HG02623 (cell line): Measurements from ENCODE around the gene ZNF14.
"Not testable (repeated sequence)": the region's sequence is repeated elsewhere in the genome, so short reads cannot be mapped to it uniquely, and the experiment has no call there.

ENCODE experiments used
- ATAC-seq: cut with Tn5 transposase; IDR thresholded peaks from one replicate; pipeline ENCODE4 v1.9.1; 2021; ENCODE audit warnings: moderate library complexity; ENCODE audit not compliant: unreplicated experiment

ZNF14 gene

DNA sequence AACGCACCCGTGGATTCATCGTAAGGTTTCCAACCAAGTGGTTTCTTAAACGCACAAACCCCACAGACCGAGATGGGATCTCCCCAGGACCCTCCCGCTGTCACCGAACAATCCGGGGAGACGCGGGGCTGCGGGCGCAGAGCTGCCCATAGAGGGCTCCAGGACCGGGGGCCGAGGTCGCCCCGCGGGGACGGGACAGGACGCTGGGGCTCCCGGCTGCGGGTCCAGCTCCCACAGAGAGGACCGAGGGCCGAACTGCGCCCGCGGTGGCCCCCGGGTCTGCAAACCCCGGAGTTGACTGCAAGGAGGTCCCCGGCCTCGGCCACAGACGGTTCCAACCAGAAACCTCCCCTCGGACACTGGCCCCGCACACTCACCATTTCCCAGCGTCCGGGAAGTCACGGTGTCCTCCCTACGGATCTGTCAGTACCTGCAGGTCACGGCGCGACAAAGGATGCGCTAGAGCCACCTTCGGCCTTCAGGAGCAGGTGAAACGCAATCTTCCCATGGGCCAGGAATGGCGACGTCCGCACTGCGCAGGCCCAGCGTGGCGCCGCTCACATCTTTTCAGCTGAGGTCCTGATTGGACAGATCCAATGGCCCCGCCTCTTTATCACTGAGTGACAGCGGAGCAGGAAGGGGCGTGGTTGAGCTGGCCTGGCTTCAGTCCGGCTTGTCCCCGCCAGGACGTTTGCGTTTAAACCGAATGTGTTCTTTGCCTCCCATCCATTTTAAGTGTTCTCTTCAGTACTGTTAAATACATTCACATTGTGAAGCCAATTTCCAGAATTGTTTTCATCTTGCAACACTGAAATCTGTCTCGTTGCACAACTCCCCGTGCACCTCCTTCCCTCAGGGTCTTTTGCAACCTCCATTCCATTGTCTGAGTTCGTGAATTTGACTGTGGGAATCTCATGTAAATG, at the start of gene ZNF14:
Gene ZNF14 (minus strand): TSS at position 534 of the 923 bp plus-strand sequence. CDS start 154 bp downstream, at position 380.
- ATAC-seq: peak; percentile 99

DNA sequence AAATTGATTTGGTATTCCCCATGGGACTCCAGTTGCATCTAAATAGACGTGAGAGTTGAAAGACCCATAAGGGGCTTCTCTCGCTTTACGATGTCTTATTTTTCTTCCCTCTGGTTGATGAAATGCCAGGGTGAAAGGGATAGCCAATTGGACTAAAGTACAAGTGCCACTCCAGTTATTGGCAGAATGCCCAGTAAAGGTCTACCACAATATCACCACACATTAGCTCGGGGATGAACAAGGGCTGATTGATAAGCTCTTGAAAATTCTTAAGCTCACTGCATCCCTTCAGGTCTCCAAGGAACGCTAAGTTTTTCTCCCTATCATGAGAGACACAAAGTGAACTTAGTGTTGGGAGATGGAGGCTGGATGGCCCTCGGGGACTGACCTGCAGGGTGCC, 48.9 kb upstream of the ZNF14 start:
- not testable (repeated sequence) for ATAC-seq

DNA sequence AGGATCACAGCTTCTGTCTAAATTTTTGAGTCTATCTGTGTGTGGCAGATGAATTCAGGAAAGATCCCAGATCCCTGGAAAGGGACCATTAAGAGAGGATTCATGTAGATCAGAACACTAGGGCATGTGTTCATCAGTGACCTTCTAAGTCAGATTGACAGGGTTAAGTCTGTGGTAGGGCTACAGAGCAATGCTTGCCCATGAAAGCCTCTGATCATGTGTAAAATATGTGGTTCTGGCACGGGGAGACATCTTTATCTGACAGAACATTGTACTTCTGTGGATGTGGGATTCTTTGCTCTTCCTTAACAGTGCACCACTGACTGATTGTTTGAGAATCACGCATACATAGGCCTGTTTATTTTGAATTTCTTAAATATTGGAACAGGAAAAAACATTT, 45.8 kb upstream of the ZNF14 start:
- ATAC-seq: no peak

DNA sequence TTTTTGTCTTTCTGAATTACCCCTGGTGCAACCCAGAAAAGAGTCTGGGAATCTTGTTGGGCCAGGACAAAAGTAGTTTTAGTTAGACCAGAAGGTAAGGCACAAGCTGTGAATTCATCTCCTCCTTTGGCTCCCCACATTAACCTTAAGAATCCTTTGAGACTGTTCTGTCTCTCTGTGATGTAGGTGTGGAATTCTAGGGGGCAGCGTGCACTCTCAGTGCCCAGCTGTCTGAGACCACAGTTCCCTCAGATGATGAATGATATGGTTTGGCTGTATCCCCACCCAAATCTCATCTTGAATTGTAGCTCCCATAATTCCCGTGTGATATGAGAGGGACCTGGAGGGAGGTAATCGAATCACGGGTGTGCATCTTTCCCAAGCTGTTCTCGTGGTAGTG, 44.8 kb upstream of the ZNF14 start:
- ATAC-seq: no peak

DNA sequence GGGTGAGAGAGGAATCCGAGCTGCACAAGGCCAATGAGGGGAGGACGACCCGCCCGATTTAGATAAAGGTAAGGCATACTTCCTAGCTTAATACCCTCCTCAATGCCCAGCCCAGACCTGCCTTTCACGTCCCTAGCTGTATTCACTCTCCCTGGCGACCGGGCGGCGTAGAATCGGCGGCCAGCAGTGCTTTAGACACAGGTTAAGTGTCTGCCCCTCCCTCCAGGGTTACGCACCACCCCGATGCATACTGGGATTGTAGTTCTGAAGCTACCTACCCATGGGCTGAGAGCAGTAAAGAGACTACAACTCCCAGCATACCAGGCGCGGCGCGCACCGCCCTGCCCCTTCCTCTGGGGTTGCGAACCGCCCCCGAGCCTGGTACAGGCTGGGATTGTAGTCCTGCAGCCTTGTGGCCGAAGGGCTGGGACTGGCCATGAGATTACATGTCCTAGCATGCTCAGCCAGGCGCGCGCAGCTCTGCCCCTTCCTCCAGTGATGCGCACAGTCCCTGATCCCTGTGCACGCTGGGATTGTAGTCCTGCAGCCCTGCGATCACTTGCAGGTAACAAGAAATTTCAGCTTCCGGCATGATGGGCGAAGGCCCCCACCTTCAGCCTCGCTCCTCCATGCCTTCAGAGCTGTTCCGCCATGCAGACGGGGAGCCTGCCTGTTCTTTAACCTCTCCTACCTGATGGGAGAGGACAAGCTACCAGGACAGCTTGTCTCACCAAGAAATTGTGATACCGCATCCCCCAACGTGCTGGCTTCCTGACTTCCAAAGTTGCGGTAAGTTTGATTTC, 43.5 kb upstream of the ZNF14 start:
- peak; percentile 96 for ATAC-seq

DNA sequence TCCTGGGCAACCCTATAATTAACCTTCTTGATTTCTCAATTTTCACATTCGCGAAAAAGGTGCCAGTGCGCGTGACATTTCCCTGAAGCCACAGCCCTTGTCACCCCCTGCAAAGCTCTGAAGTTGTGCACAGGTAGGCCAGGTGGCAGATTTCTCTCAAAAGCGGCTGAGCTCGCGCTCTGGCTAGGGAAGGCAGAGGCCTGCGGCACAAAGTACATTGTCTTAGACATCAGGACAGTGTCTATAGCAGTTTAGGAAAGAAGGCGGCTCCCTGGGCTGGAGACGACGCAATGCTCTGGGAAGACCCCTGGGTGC, 42.9 kb upstream of the ZNF14 start:
- peak; percentile 4 for ATAC-seq

DNA sequence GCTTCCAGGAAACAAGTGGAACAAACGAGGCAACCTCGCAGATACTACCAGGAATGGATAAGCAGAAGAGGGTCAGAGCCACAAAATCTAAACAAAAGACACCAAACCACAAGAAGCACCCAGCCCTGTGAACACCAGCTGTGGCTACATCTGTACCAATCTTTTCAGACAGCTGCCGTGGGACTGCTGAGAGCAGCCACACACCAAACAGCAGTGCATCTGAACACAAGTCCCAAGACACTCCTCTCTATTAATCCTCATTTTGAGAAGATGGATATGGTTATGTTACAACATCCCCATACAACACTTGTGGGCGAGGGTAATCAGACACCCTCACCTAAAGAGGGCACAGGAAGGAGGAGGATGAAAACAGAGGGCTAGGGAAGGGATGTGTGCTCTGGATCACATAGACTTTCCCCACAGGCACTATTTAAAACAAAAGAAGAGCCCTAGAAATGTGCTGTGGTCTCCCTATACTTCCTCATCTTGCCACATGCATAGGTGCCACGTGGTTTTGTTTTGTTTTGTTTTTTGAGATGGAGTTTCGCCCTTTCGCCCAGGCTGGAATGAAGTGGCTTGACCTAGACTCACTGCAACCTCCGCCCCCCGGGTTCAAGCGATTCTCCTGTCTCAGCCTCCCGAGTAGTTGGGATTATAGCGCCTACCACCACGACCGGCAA, 41.6 kb upstream of the ZNF14 start:
- no peak for ATAC-seq

DNA sequence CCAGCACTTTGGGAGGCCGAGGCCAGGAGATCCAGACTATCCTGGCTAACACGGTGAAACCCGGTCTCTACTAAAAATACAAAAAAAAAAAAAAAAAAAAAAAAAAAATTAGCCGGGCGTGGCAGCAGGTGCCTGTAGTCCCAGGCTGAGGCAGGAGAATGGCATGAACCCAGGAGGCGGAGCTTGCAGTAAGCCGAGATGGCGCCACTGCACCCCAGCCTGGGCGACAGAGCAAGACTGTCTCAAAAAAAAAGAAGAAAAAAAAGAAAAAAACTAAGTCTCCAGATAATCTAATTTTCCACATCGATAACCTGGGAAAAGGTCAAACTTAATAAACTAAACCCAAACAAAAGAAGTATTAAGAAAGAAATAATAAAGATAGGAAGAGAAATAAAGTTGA, 39.1 kb upstream of the ZNF14 start:
- ATAC-seq: not testable (repeated sequence)

DNA sequence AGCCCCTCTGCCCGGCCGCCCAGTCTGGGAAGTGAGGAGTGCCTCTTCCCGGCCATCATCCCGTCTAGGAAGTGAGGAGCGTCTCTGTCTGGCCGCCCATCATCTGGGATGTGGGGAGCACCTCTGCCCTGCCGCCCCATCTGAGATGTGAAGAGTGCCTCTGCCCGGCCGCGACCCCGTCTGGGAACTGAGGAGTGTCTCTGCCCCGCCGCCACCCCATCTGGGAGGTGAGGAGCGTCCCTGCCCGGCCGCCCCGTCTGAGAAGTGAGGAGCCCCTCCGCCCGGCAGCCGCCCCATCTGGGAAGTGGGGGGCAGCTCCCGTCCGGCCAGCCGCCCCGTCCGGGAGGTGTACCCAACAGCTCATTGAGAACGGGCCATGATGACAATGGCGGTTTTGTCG, 37.1 kb upstream of the ZNF14 start:
- ATAC-seq: not testable (repeated sequence)

DNA sequence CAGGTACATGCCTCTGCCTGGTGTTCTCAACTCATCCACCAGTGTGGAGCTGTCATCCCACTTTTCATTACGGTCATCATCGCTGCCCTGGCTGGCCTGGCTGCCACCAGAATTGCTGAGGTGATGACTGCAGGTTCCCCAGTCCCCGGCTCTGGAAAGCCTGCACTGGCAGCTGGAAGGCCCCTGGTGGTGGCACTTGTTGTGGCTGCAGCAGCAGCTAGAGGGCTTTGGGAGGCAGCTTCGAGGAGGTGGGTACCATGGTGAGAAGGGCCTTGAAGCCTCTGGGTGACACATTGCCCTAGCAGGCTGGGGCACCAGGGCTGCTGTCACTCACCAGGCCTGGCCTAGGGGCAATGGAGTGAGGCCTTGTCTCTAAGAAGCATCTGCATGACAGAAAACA, 25.3 kb upstream of the ZNF14 start:
- no peak for ATAC-seq

DNA sequence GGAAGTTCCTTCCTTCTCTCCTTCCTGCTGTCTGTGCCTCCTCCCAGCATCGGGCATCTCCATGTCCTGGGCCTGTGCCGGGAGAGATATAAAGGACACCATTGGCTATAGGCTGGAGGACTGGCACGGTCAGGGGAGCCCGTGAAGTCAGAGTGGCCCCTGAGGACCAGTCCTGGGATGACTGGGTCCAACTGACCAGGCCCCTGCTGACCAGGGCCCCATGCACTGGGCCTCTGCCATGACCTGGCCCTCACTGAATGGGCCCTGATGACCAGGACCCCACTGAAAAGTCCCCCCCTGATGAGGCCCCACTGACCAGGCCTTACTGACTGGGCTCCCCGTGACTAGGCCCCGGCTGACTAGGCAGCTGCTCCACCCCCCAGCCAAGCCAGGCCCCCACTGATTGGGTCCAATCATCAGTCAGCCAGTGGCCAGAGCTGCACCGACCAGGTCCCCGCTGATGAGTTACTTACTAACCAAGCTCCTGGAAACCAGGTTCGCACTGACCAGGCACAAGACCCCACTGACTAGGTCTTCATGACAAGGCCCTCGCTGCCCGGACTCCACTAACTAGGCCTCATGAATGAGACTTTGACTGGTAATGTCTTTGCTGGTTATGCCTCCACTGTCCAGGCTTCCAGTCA, 20.0 kb upstream of the ZNF14 start:
- ATAC-seq: no peak

DNA sequence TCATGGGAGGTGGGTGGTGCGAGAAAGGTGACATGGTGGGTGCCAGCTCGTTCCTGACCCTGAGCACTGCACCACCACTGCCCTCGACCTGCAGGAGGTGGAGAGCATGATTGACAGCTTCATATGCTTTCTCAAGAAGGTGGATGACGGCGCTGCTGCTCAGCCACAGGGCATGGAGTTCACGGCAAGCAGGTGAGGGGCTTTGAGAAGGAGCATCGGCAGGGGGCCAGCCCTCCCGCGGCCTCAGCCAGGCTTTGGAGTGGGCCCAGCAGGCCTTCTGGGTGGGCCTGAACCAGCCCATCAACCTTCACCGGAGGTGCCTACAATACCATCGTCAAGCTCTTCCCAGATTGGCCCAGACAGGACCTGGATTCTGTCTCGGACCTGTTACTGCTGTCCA, 18.9 kb upstream of the ZNF14 start:
- ATAC-seq: no peak

DNA sequence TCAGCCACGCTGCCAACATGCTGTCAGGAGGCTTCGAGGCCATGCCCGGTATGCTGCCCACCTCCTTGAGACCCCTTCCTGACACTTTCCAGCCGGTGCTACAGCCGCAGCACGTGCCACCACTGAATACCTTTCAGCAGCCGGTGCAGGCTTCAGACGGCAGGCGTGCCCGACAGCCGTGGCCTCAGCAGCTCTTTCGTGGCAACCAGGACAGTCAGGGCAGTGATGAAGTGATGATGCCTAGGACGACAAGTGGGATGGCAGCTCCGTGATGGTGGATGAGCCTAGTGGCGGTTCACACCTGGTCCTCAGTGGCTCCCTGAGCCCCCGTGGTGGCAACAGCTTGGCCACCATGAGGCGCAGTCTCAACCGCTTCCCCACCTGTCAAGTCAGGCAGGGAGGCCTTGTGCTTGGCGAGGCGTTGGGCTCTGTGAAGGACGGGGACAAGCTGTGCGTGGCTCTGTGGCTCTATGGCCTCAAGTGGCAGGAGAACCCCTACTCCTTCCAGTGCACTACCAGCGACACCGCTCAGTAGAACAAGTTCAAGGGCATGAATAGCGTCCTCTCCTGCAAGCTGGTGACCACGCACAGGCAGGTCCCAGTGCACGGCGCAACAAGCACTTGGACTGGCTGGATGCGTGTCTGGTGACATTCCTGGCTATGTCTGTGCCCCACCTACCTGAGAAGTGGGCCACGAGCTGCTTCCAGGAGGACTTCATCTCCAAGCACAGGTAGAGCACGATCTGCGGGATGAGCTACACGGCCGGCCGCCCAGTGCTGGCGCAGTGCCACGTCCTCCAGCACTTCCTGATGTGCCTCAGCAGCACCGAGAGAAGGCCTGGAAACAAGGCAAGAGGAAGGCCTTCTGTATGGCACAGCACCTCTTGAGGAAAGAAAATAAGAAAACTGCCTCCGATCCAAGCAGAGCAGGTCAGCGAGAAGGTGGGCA, 18.2 kb upstream of the ZNF14 start:
- no peak for ATAC-seq

DNA sequence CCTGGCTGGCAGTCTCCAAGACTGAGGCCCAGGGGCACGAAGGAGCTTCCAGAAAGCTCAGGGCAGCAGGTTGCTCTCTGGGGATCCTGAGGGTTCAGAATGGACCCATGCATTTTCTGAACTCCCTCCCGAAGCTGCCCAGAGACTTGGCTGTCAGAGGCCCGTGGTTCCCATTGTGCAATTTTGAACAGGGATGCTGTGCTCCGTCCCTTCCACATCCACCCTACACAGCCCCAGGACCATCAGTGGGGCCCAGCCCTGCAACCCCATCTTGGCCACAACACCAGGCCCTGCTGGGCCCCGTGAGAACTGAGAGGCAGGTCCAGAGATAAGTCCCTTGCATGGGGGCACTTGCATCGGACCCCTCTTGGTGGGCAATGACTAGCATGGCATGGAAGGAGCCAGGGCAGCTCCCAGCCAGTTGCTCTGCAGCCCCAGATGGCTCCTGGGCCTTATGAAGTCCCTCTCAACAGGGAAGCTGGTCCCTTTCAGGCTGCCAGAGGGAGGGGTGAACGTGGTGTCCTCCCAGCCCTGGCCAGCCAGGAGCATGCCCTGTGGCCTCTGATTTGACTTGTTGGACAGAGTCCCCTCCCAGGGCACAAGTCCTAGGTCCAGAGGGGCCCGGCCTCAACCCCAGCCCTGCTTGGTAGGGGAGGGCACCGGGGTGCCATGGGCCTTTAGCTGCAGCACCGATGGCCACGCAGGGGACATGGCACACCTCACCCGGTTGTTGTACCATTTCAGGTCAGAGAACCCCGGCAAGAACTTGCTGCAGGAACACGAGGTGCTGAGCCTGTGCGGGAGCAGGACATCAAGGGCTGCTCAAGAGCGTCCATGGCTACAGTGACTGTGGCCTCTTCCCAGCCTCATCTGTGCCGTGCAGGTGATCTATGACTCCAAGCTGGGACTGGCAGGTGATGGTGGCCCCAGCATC, 17.3 kb upstream of the ZNF14 start:
- ATAC-seq: no peak

DNA sequence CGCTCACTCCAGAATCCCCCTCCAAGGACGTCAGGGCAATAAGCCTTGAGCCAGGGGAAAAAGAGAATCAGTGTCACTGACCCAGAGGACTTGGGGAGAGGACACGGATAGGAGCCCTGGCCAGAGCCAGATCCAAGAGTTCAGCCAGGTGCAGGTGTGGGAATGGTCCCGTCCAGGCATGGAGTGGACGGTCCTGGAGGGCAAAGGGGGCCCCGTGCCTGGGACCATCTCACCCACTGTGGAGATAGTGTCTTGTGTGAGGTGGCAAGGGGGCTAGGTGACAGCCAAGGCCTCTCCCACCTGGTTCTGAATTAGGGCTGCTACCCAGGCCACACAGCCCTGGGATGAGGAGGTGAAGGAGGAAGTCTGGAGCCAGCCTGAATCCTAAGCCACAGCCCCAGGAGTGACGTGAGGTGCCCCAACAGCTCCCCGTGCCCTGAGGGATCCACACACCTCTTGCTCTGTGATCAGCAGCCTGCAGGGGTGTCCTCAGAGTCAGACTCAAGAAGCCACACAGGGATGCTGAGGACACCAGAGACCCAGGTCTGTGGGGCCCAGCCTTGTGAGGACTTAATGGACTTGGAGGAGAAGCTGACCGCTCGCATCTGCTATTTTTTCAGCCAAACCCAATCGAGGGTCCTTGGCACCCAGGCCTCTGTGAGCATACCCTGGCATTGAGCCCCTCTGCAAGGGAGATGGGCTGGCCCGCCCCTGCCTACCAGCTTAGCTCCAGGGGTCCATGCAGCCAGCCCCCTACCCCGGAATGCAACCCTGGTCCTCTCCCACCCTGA, 16.4 kb upstream of the ZNF14 start:
- ATAC-seq: no peak

DNA sequence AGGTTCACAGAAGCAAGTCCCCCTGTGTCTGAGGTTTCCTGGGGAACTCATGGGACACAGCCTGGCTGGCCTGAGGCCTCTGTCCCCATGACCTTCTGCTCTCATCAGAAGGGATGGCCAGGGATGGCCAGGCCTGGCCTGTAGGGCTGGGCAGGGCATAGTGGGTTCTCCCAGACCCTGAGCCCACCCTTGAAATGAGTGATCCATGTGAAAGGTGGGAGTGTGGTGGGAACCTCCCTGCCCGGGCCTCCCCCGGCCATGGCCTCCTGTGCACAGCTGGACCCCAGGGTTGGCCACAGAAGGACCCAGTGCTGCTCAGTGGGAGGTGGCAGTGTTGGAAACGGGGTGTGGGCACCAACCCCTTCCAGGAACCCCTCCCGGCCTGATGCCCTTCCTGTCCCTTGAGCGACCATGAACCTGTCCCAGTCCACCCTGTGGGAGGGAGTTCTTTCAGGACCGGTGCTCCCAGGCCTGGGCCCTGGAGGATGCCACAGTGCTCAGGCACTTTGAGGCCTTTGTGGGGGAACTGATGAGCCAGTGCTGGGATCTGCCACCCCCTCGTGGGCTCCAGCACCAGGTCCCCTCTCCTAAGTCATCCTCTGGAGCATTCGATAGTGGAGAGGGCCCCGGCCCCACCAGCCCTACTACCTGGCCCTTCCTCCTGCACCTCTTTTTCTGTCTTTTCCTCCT, 15.5 kb upstream of the ZNF14 start:
- ATAC-seq: no peak
